ENCODE results near the gene FRAS1. TPM values are rescaled to one million over a fixed set of nuclear protein-coding genes. Genes with fewer than 3 reads are reported as not detected.

Gene FRAS1
- total RNA-seq, 2 experiments from 2014 or later: not detected

GRCh38 chr4:78331965-78332364 is 274.8 kb downstream of the FRAS1 start:
- H3K27ac Mint-ChIP-seq: no peak overlapping the region
- H3K4me3 Mint-ChIP-seq: no peak overlapping the region
- H3K27me3 Mint-ChIP-seq: peaks cover 4% of the 10 kb centered on the region
- POLR2A ChIA-PET: no interaction called here
- no peaks in the 10 kb centered on the region for H3K9me3 Mint-ChIP-seq
- H3K36me3 Mint-ChIP-seq (ENCODE audit: low read depth): no peaks in the 10 kb centered on the region
- CTCF ChIA-PET: no interaction called here
- no peak for DNase-seq
- H3K4me1 Mint-ChIP-seq: no peaks in the 10 kb centered on the region

DNA sequence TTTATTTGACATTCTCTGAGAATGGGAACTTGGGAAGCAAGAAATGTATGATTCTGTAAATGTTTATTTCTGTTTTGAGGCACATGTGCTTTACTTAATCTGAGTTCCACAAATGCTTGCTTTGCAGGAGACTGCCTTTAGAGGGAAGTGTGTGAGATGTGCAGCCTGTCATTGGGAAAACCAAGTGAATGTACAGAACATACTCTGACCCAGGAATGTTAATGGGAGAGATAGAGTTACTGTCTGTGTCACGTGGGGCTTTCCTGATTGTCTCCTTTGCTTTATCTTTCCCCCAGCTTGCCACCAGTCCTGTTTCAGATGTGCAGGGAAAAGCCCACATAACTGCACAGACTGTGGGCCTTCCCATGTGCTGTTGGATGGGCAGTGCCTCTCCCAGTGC is 275.9 kb downstream of the FRAS1 start:
- Mint-ChIP-seq H3K27me3 (peaks cover 2% of the 10 kb centered on the region), H3K4me3 (no peak overlapping the region), H3K36me3 (ENCODE audit: low read depth) (no peaks in the 10 kb centered on the region), H3K9me3 (no peaks in the 10 kb centered on the region), H3K27ac (no peak overlapping the region), H3K4me1 (no peaks in the 10 kb centered on the region)
- DNase-seq: no peak
- ChIA-PET POLR2A (no interaction called here), CTCF (no interaction called here)

DNA sequence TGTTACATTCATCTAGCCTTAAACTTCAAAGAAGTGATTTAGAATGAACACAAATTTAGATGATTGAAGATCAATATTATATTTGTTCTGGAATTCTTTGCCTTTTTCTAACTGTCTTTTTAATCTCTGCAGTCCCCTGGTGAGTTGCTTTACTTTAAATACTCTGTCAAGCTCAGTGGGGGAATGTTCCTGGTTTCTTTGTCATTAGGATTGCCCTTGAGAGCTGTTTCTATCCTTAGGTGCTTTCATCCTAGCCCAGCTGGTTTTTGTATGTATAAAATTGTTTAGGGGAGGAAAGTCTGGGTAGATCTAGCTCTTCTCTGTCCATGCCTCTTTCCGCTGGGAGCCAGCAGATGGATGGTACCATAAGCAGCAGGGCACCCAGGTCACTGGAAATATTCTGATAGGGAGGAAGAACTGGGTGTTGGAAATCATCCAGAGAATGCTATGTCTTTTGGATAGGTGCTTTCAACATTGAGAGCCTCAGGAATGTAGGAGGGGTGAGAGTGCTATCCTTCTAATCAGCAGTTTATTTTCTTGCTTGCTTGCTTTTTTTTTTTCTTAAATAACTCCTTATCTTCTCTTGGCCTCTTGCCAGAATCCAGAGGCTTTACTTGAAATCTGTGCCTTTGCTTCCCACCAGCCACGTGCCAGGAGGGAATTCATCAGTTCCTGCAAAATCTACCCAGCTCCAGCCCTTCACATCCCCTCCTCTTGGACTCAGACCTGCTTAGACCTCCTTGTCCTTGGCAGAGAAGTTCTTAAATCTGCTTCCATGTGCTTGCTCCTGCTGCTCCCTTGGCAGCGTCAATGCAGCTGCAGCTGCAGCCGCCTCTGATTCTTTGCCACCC is 279.2 kb downstream of the FRAS1 start:
- POLR2A ChIA-PET: no interaction called here
- Mint-ChIP-seq H3K9me3 (no peaks in the 10 kb centered on the region), H3K4me1 (no peaks in the 10 kb centered on the region), H3K4me3 (no peak overlapping the region), H3K27ac (no peak overlapping the region), H3K36me3 (ENCODE audit: low read depth) (no peaks in the 10 kb centered on the region), H3K27me3 (peaks cover 2% of the 10 kb centered on the region)
- no peak for DNase-seq
- CTCF ChIA-PET: no interaction called here

- no peaks in the 10 kb centered on the region for H3K9me3 Mint-ChIP-seq
- H3K27me3 Mint-ChIP-seq: peaks cover 2% of the 10 kb centered on the region
- CTCF ChIA-PET: no interaction called here
- no peak for DNase-seq
- no peak overlapping the region for H3K27ac Mint-ChIP-seq
- H3K4me1 Mint-ChIP-seq: no peaks in the 10 kb centered on the region
- no peak overlapping the region for H3K4me3 Mint-ChIP-seq
- no peaks in the 10 kb centered on the region for H3K36me3 Mint-ChIP-seq (ENCODE audit: low read depth)
- POLR2A ChIA-PET: no interaction called here
Measured at GRCh38 chr4:78337244-78338020, 280.3 kb downstream of the FRAS1 start.

- no peak overlapping the region for H3K4me3 Mint-ChIP-seq
- no peak overlapping the region for H3K27ac Mint-ChIP-seq
- H3K27me3 Mint-ChIP-seq: peaks cover 2% of the 10 kb centered on the region
- H3K4me1 Mint-ChIP-seq: no peaks in the 10 kb centered on the region
- H3K36me3 Mint-ChIP-seq (ENCODE audit: low read depth): no peaks in the 10 kb centered on the region
- ChIA-PET CTCF (no interaction called here), POLR2A (no interaction called here)
- no peak for DNase-seq
- H3K9me3 Mint-ChIP-seq: no peaks in the 10 kb centered on the region
Measured at GRCh38 chr4:78342125-78342524, 285.0 kb downstream of the FRAS1 start.

DNA sequence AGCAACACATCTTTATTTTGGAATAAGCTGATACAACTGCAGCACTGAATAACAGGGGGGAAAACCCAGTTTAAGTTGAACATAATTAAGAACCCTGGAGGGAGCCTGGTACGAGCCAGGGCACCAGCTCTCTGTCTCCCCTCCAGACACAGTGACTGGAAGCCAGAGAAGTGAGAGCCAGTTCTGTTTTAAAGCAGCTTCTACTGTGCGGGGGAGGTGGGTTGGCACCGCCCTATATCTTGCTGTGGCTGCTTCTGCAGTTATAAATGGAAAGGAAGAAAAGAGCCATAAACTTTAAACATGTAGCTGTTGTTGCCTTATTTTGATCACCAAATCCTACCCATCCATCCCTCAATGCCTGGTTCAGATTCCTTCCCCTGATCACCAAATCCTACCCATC is 286.6 kb downstream of the FRAS1 start:
- Mint-ChIP-seq H3K27ac (no peak overlapping the region), H3K4me1 (no peaks in the 10 kb centered on the region), H3K4me3 (no peak overlapping the region), H3K27me3 (peaks cover 2% of the 10 kb centered on the region), H3K36me3 (ENCODE audit: low read depth) (no peaks in the 10 kb centered on the region), H3K9me3 (no peaks in the 10 kb centered on the region)
- DNase-seq: no peak
- ChIA-PET CTCF (no interaction called here), POLR2A (no interaction called here)

- peaks cover 2% of the 10 kb centered on the region for H3K27me3 Mint-ChIP-seq
- H3K4me1 Mint-ChIP-seq: no peaks in the 10 kb centered on the region
- no peaks in the 10 kb centered on the region for H3K9me3 Mint-ChIP-seq
- no peak overlapping the region for H3K27ac Mint-ChIP-seq
- ChIA-PET CTCF (no interaction called here), POLR2A (no interaction called here)
- H3K4me3 Mint-ChIP-seq: no peak overlapping the region
- DNase-seq: no peak
- H3K36me3 Mint-ChIP-seq (ENCODE audit: low read depth): no peaks in the 10 kb centered on the region
Measured at GRCh38 chr4:78345237-78345636, 288.1 kb downstream of the FRAS1 start.

DNA sequence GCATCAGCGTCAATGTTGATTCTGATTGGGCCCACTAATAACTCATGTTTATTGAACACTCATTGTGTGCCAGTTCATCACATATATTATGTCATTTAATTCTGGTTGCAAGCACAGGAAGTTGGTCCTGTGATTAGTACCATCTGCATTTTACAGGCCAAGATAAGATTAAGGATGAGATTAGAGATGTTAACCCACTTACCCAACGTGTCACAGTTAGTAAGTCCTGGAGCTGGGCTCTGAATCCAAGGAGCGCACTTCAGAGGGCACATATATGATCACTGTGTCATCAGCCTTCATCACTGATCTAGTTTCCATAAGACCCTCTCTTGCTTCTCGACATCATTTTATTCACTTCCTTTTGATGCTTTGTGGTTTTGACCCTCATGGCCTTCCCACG is 289.1 kb downstream of the FRAS1 start:
- Mint-ChIP-seq H3K27ac (no peak overlapping the region), H3K36me3 (ENCODE audit: low read depth) (no peaks in the 10 kb centered on the region), H3K27me3 (no peaks in the 10 kb centered on the region), H3K4me1 (no peaks in the 10 kb centered on the region), H3K4me3 (no peak overlapping the region), H3K9me3 (no peaks in the 10 kb centered on the region)
- ChIA-PET POLR2A (no interaction called here), CTCF (interaction anchor here (0.7 kb wide), 1 partner anchor 53 kb away, joined by 3 read pairs; no protein-coding TSS in a partner anchor)
- DNase-seq: no peak

DNA sequence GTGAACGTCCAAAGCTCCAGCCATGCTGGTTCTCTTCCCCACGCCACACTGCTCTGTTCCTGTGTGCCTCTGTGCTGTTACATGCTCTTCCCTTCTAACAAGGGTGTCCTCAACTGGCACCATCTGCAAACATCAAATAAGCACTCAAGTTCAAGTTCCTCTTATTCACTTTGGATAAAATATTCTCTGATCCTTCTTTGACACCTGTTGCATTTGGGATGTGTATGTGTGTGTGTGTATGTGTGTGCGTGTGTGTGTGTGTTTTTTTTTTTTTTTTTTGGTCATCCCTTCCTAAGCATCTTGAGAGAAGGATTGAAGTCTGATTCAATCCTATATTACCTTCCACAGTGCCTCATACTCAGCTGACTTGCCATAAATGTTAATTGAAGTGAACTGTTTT is 290.4 kb downstream of the FRAS1 start:
- H3K9me3 Mint-ChIP-seq: no peaks in the 10 kb centered on the region
- no peak for DNase-seq
- H3K36me3 Mint-ChIP-seq (ENCODE audit: low read depth): no peaks in the 10 kb centered on the region
- no peak overlapping the region for H3K27ac Mint-ChIP-seq
- H3K27me3 Mint-ChIP-seq: no peaks in the 10 kb centered on the region
- POLR2A ChIA-PET: no interaction called here
- no peaks in the 10 kb centered on the region for H3K4me1 Mint-ChIP-seq
- no peak overlapping the region for H3K4me3 Mint-ChIP-seq
- CTCF ChIA-PET: no interaction called here

DNA sequence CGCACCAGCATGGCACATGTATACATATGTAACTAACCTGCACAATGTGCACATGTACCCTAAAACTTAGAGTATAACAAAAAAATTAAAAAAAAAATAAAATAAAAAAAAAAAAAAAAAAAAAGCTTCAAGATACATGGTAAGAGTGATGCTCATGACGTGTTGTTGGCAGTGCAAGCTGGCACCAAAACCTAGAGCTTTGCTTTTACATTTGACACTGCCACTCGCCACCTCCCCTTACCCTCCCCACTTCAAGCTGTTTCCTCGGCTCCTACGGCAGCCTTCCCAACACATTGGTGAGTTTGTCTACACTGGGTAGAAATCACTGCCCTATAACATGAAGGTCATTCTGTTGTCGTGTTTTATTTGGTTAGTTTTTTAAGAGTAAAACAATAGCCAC is 296.8 kb downstream of the FRAS1 start:
- ChIA-PET POLR2A (no interaction called here), CTCF (interaction anchor here (1.0 kb wide), 1 partner anchor 9 kb away, joined by 3 read pairs; no protein-coding TSS in a partner anchor)
- no peak overlapping the region for H3K4me3 Mint-ChIP-seq
- H3K27me3 Mint-ChIP-seq: no peaks in the 10 kb centered on the region
- no peaks in the 10 kb centered on the region for H3K9me3 Mint-ChIP-seq
- no peak for DNase-seq
- H3K27ac Mint-ChIP-seq: no peak overlapping the region
- H3K36me3 Mint-ChIP-seq (ENCODE audit: low read depth): no peaks in the 10 kb centered on the region
- H3K4me1 Mint-ChIP-seq: no peaks in the 10 kb centered on the region

DNA sequence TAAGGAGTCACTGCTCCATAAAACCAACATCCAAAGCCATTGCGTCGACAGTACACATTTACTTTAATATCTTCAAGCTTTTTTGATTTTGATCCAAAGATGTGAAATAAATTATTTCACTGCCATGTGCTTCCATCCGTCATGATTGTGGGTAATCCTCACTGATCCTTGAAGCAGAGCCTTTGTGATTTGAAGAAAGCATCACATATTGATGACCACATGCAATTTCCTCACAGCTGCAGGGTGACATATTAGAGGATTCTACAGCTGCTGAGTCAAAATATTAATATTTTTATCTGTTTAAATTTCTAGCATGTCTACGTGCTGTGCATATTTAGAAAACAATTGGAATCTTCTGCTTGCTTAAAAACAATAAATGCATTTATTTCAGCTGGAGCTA is 297.7 kb downstream of the FRAS1 start:
- Mint-ChIP-seq H3K9me3 (no peaks in the 10 kb centered on the region), H3K27me3 (no peaks in the 10 kb centered on the region), H3K4me3 (no peak overlapping the region), H3K4me1 (no peaks in the 10 kb centered on the region), H3K27ac (no peak overlapping the region), H3K36me3 (ENCODE audit: low read depth) (no peaks in the 10 kb centered on the region)
- DNase-seq: no peak
- ChIA-PET CTCF (interaction anchor here (1.0 kb wide), 1 partner anchor 10 kb away, joined by 3 read pairs; no protein-coding TSS in a partner anchor), POLR2A (no interaction called here)

- Mint-ChIP-seq H3K4me3 (no peak overlapping the region), H3K27ac (no peak overlapping the region), H3K4me1 (no peaks in the 10 kb centered on the region), H3K27me3 (peaks cover 3% of the 10 kb centered on the region), H3K36me3 (ENCODE audit: low read depth) (no peaks in the 10 kb centered on the region), H3K9me3 (no peaks in the 10 kb centered on the region)
- DNase-seq: no peak
- CTCF ChIA-PET: no interaction called here
- POLR2A ChIA-PET: no interaction called here
Measured at GRCh38 chr4:78355306-78355705, 298.2 kb downstream of the FRAS1 start.

- Mint-ChIP-seq H3K9me3 (no peaks in the 10 kb centered on the region), H3K27ac (no peak overlapping the region), H3K36me3 (ENCODE audit: low read depth) (no peaks in the 10 kb centered on the region), H3K4me1 (no peaks in the 10 kb centered on the region), H3K27me3 (peaks cover 6% of the 10 kb centered on the region), H3K4me3 (no peak overlapping the region)
- ChIA-PET POLR2A (no interaction called here), CTCF (interaction anchor here (0.6 kb wide), 1 partner anchor 45 kb away, joined by 3 read pairs; no protein-coding TSS in a partner anchor)
- DNase-seq: no peak
Measured at GRCh38 chr4:78356251-78356786, 299.2 kb downstream of the FRAS1 start.
